ENCODE measurements around the gene PNPLA3. TPM values are rescaled to one million over a fixed set of nuclear protein-coding genes. Genes with fewer than 3 reads are reported as not detected.

Gene PNPLA3
- total and polyA plus RNA-seq, 2 donors from 2014 or later = 0.54 to 1.2 TPM

DNA sequence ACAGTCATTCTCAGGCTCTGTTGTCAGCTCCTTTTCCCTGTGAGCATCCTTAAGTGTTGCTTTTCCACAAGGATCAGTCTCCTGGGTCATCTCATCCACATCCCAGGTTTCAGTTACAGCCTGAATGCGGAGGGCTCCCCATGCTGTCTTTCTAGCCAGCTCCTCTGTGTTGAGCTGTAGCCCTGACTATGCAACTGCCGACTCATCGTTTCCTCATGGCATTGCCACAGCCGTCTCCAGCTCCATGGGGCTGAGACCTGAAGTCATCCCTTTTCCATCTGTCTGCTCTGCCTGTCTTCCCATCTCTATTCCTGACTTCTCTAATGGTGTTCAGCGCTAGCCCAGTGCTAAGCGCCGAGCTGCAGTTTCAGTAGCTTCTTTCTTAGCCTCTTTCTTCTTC lies 43.5 kb downstream of the PNPLA3 start:
- Histone ChIP-seq H3K27me3 (ENCODE audit: control insufficient read depth, insufficient read depth, low read length) (no peaks in the 10 kb centered on the region), H3K36me3 (ENCODE audit: control insufficient read depth in 2 of 3, insufficient read depth in 3 of 3, low read length in 3 of 3) (peaks cover 8 to 44% (median 40%) of the 10 kb centered on the region in 3 donors), H3K4me1 (ENCODE audit: control insufficient read depth in 2 of 3, insufficient read depth in 2 of 3, low read depth in 1 of 3, low read length in 3 of 3) (peaks cover 0 to 4% (median 0%) of the 10 kb centered on the region in 3 donors), H3K9ac (ENCODE audit: low read length in 3 of 3) (no peak overlapping the region), H3K4me3 (ENCODE audit: low read length in 3 of 3) (no peak overlapping the region), H3K9me3 (ENCODE audit: control insufficient read depth in 2 of 3, insufficient read depth in 1 of 3, low read length in 3 of 3) (no peaks in the 10 kb centered on the region), H3K27ac (ENCODE audit: low read depth in 2 of 2, low read length in 2 of 2) (no peak overlapping the region)
- DNase-seq = no peak
- FAIRE-seq = no peak
- intact Hi-C loops (cut with DNase I) = no loop called here
- TF ChIP-seq CTCF (IDR thresholded peaks at IDR 0.05; ENCODE audit: borderline replicate concordance, extremely low read depth, insufficient read depth) = no peak

DNA sequence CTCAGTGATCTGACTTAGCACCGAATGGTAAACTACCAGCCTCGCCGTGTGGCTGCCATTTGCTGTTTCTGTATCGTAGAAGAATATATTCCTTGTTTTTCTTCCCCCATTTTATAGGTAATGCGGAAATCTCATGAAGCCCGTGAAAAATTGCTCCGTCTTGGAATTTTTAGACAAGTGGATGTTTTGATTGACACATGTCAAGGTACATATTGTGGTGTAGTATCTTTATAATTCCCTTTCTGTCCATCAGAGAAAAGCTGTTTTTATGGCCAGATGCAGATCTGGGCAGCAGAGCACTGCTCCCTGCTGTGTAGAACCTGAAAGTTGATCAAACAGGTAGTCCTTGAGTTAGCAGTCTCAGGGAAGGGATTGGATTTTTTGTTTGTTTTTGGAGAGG lies 45.0 kb downstream of the PNPLA3 start:
- Histone ChIP-seq H3K27ac (ENCODE audit: low read depth in 2 of 2, low read length in 2 of 2) (no peak overlapping the region), H3K9ac (ENCODE audit: low read length in 3 of 3) (no peak overlapping the region), H3K27me3 (ENCODE audit: control insufficient read depth, insufficient read depth, low read length) (no peaks in the 10 kb centered on the region), H3K4me1 (ENCODE audit: control insufficient read depth in 2 of 3, insufficient read depth in 2 of 3, low read depth in 1 of 3, low read length in 3 of 3) (peaks cover 0 to 4% (median 0%) of the 10 kb centered on the region in 3 donors), H3K9me3 (ENCODE audit: control insufficient read depth in 2 of 3, insufficient read depth in 1 of 3, low read length in 3 of 3) (no peaks in the 10 kb centered on the region), H3K36me3 (ENCODE audit: control insufficient read depth in 2 of 3, insufficient read depth in 3 of 3, low read length in 3 of 3) (peaks cover 8 to 55% (median 49%) of the 10 kb centered on the region in 3 donors), H3K4me3 (ENCODE audit: low read length in 3 of 3) (no peak overlapping the region)
- no peak for DNase-seq
- TF ChIP-seq CTCF (IDR thresholded peaks at IDR 0.05; ENCODE audit: borderline replicate concordance, extremely low read depth, insufficient read depth) = no peak
- no peak for FAIRE-seq
- intact Hi-C loops (cut with DNase I) = no loop called here

- DNase-seq (no peak), FAIRE-seq (no peak)
- Histone ChIP-seq H3K27me3 (ENCODE audit: control insufficient read depth, insufficient read depth, low read length) (no peaks in the 10 kb centered on the region), H3K4me3 (ENCODE audit: low read length in 3 of 3) (no peak overlapping the region), H3K9me3 (ENCODE audit: control insufficient read depth in 2 of 3, insufficient read depth in 1 of 3, low read length in 3 of 3) (no peaks in the 10 kb centered on the region), H3K4me1 (ENCODE audit: control insufficient read depth in 2 of 3, insufficient read depth in 2 of 3, low read depth in 1 of 3, low read length in 3 of 3) (peaks cover 0 to 4% (median 0%) of the 10 kb centered on the region in 3 donors), H3K36me3 (ENCODE audit: control insufficient read depth in 2 of 3, insufficient read depth in 3 of 3, low read length in 3 of 3) (peaks cover 4 to 56% (median 50%) of the 10 kb centered on the region in 3 donors), H3K9ac (ENCODE audit: low read length in 3 of 3) (no peak overlapping the region), H3K27ac (ENCODE audit: low read depth in 2 of 2, low read length in 2 of 2) (no peak overlapping the region)
- no peak for TF ChIP-seq CTCF (IDR thresholded peaks at IDR 0.05; ENCODE audit: borderline replicate concordance, extremely low read depth, insufficient read depth)
- intact Hi-C loops (cut with DNase I) = no loop called here
These were observed 45.6 kb downstream of the PNPLA3 start for GRCh38 chr22:43969021-43969878.

Measured in kidney (tissue), 14 donors.